Kidney epithelial cell (primary cell): ENCODE data around the gene ADORA2A. TPM values are rescaled to one million over a fixed set of nuclear protein-coding genes. Genes with fewer than 3 reads are reported as not detected.
"Not testable (repeated sequence)": the region's sequence is repeated elsewhere in the genome, so short reads cannot be mapped to it uniquely, and the experiment has no call there.

Experiments
- DNase-seq: peaks from one replicate; pipeline ENCODE4 v3.0.0-alpha.2; 2010; ENCODE audit warnings: low read depth
- H3K27me3 ChIP-seq: 2 replicates; pipeline ENCODE4 v1.6.0; 2011; ENCODE audit warnings: low read length; ENCODE audit not compliant: control insufficient read depth, insufficient read depth
- H3K36me3 ChIP-seq: 2 replicates; pipeline ENCODE4 v1.5.1; 2011; ENCODE audit warnings: low read length; ENCODE audit not compliant: control insufficient read depth, insufficient read depth
- H3K4me3 ChIP-seq: 2 replicates; pipeline ENCODE4 v1.5.1; 2011; ENCODE audit warnings: low read depth, mild to moderate bottlenecking, control low read depth, low read length
- total RNA-seq: library from RNA; depleted of rRNA; stranded (reverse); fragments of >200 nt; gene quantifications from 2 replicates; pipeline ENCODE4 v1.2.3, GENCODE V29; 2015
- TF ChIP-seq, protein P1 (sequence below): IDR thresholded peaks from 2 replicates; pipeline ENCODE4 v1.5.1; 2011; ENCODE audit warnings: mild to moderate bottlenecking, moderate library complexity, low read length, control low read depth, inconsistent platforms; ENCODE audit not compliant: insufficient read depth, poor library complexity, severe bottlenecking

The ADORA2A gene
- total RNA-seq, 1 donor from 2014 or later: 0.46 TPM

DNA sequence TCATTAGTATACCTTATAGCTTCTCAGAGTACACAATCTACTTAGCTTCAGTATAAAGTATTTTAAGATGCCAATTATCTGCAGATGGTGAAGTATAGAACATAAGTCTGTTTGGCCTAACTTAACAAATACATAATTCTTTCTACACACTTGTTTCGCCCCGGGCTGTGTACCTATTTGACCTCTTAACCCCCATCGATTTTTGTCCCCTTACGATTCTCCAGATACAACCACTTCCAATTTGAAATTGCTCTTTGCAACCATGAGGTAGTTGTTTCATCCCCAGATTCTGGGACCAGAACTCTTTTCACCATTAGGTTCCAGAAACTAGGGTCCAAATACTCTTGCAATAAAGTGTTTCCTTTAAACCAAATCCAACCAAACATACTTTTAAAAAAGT, 57.8 kb downstream of the ADORA2A start:
- TF ChIP-seq, protein P1, sequence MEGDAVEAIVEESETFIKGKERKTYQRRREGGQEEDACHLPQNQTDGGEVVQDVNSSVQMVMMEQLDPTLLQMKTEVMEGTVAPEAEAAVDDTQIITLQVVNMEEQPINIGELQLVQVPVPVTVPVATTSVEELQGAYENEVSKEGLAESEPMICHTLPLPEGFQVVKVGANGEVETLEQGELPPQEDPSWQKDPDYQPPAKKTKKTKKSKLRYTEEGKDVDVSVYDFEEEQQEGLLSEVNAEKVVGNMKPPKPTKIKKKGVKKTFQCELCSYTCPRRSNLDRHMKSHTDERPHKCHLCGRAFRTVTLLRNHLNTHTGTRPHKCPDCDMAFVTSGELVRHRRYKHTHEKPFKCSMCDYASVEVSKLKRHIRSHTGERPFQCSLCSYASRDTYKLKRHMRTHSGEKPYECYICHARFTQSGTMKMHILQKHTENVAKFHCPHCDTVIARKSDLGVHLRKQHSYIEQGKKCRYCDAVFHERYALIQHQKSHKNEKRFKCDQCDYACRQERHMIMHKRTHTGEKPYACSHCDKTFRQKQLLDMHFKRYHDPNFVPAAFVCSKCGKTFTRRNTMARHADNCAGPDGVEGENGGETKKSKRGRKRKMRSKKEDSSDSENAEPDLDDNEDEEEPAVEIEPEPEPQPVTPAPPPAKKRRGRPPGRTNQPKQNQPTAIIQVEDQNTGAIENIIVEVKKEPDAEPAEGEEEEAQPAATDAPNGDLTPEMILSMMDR: no peak
- DNase-seq: no peak
- Histone ChIP-seq H3K36me3 (no peaks in the 10 kb centered on the region), H3K4me3 (no peak overlapping the region), H3K27me3 (no peaks in the 10 kb centered on the region)

DNA sequence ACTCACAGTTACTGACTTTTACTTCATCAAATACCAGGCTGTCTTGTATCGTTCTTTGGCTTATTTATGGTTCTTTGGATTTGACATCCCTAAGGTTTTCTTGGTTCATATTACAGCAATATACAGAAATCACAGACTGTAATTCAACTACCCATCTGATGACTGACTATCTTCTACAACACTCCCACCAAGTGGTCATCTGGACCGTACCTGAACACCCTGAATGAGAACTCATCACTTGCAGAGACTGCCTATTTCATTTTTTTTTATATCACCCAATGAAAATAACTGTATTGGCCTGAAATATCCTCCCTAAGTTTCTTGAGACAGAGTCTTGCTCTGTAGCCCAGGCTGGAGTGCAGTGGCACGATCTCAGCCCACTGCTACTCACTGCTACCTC, 58.2 kb downstream of the ADORA2A start:
- Histone ChIP-seq H3K27me3 (no peaks in the 10 kb centered on the region), H3K36me3 (no peaks in the 10 kb centered on the region), H3K4me3 (no peak overlapping the region)
- DNase-seq: no peak
- TF ChIP-seq, protein P1: no peak

DNA sequence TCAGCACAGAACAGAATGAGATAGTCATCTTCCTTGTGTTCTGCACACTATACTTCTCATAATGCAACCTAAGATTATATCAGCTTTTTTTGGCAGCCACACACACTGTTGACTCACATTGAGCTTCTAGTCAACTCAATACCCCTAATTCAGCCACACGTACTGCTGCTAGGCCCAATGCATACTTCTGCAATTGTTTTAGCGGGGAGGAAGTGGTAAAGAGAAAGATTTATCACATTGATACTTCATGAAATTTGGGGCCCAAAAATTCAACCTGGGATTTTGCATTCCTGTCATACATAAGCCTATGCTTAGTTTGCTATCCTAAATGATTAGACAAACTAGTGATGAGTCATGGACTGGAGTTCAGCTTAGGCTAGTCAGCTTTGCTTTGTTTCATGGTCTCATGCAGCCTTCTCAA, 59.1 kb downstream of the ADORA2A start:
- no peaks in the 10 kb centered on the region for H3K36me3 ChIP-seq
- TF ChIP-seq, protein P1: no peak
- no peak for DNase-seq
- H3K27me3 ChIP-seq: no peaks in the 10 kb centered on the region
- H3K4me3 ChIP-seq: no peak overlapping the region

DNA sequence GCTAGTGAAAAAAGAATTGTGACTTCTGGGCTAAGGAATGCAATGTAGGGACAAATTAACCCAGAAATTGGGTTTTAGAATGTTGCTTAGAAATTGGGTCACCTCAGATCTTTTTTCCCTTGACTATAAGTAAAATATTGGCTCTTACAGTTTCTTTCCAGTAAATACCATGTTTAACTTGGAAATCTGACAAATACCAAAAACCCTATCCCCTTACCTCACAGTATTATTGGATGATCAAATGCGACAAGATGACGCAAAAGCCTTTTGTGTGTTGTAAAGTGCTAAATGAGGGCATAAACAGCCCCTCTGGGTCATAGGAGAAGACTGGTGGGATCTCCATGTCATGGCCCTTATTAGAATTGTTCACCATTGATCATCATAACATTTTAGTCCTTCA, 61.6 kb downstream of the ADORA2A start:
- Histone ChIP-seq H3K36me3 (no peaks in the 10 kb centered on the region), H3K27me3 (peaks cover 5% of the 10 kb centered on the region), H3K4me3 (no peak overlapping the region)
- no peak for DNase-seq
- TF ChIP-seq, protein P1: no peak

DNA sequence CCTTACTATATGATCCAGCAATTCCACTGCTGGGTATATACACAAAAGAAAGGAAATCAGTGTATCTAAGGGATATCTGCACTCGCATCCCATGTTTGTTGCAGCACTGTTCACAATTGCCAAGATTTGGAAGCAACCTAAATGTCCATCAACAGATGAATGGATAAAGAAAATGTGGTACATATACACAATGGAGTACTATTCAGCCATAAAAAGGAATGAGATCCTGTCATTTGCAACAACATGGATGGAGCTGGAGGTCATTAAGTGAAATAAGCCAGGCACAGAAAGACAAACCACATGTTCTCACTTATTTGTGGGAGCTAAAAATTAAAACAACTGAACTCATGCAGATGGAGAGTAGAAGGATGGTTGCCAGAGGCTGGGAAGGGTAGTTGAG, 62.0 kb downstream of the ADORA2A start:
- not testable (repeated sequence) for H3K36me3 ChIP-seq, H3K4me3 ChIP-seq, H3K27me3 ChIP-seq, DNase-seq

Other genes with a start within 250 kb of the ADORA2A start
- 0.17 and 0.62 TPM in 2 replicates for gene SUSD2, start 246.1 kb upstream of the ADORA2A start, total RNA-seq
- 4.2 and 5.9 TPM in 2 replicates for gene GGT5, start 182.5 kb upstream of the ADORA2A start, total RNA-seq
- gene SPECC1L, start 156.8 kb upstream of the ADORA2A start, total RNA-seq: 29.9 and 33.5 TPM in 2 replicates
- not detected in 2 replicates for gene UPB1, start 67.7 kb downstream of the ADORA2A start, total RNA-seq
- gene GUCD1, start 127.5 kb downstream of the ADORA2A start, total RNA-seq: 81.8 and 120 TPM in 2 replicates
- 137 and 160 TPM in 2 replicates for gene SNRPD3, start 128.4 kb downstream of the ADORA2A start, total RNA-seq
- 17.3 and 18.1 TPM in 2 replicates for gene LRRC75B, start 165.5 kb downstream of the ADORA2A start, total RNA-seq
- 22.7 and 22.8 TPM in 2 replicates for gene GGT1, start 175.6 kb downstream of the ADORA2A start, total RNA-seq